ENCODE data around the gene ARSI. TPM values are rescaled to one million over a fixed set of nuclear protein-coding genes. Genes with fewer than 3 reads are reported as not detected.

ARSI gene
- total and polyA plus RNA-seq, 2 of the 13 experiments (the other 11 are each of a cell fraction or from before 2014, with no cell fraction given) = 4.2 to 33.9 TPM

DNA sequence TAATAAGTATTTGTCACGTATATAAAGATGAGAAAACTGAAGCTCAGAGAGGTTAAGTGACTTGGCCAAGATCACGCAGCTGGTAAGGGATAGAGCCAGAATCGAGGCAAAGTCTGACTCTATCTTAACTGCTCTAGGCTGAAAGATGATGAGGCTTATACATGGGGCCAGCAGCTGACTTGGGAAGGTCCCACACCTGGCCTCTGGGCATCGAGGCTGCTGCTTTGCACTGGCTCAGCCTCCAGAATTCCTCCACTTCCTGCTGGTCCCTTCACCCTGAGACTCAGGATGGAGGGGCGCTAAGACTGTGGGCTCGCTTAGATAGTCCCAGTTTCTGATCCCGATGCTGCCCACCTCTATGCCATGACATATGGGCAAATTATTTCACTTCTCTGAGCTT, 48.3 kb downstream of the ARSI start:
- H3K4me2 ChIP-seq (ENCODE audit: low read depth, low read length) = peak overlapping the region; percentile 49
- H3K4me1 ChIP-seq (ENCODE audit: insufficient read depth, low read length) = peaks cover 50% of the 10 kb centered on the region
- no peaks in the 10 kb centered on the region for H4K20me1 ChIP-seq (ENCODE audit: insufficient read depth, low read length)
- H3K27ac ChIP-seq (ENCODE audit: extremely low read length, insufficient read depth, low read length) = no peak overlapping the region
- BruUV-seq (replicated peaks) = no TSS peak
- ATAC-seq = peak; percentile 6; the same call in 2 of the 3 replicates
- CTCF ChIA-PET (ENCODE audit: low intra/inter-chr PET ratio, low total read pairs) = no interaction called here
- POLR2A ChIA-PET = no interaction called here
- H3K9me3 ChIP-seq (ENCODE audit: low read length) = no peaks in the 10 kb centered on the region
- no peaks in the 10 kb centered on the region for H3K36me3 ChIP-seq (replicated peaks in 1 of 2; ENCODE audit: control insufficient read depth in 1 of 2, insufficient read depth in 2 of 2, low read length in 2 of 2)
- TF ChIP-seq ZNF768 (CRISPR knock-in tag; IDR thresholded peaks at IDR 0.05) = peak; percentile 86
- TF ChIP-seq, protein P1, sequence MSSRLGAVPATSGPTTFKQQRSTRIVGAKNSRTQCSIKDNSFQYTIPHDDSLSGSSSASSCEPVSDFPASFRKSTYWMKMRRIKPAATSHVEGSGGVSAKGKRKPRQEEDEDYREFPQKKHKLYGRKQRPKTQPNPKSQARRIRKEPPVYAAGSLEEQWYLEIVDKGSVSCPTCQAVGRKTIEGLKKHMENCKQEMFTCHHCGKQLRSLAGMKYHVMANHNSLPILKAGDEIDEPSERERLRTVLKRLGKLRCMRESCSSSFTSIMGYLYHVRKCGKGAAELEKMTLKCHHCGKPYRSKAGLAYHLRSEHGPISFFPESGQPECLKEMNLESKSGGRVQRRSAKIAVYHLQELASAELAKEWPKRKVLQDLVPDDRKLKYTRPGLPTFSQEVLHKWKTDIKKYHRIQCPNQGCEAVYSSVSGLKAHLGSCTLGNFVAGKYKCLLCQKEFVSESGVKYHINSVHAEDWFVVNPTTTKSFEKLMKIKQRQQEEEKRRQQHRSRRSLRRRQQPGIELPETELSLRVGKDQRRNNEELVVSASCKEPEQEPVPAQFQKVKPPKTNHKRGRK (CRISPR knock-in tag; IDR thresholded peaks at IDR 0.05) = no peak
- 26% methylated on average over 6 of the region's 7 CpGs for WGBS (ENCODE audit: low lambda C conversion rate)
- DNase-seq (ENCODE audit: low spot score) = no peak
- no peaks in the 10 kb centered on the region for H3K79me2 ChIP-seq (ENCODE audit: insufficient read depth, low read length)
- H3K27me3 ChIP-seq (ENCODE audit: control insufficient read depth in 1 of 2, insufficient read depth in 2 of 2, low read length in 2 of 2) = peaks cover 4 to 27% of the 10 kb centered on the region in 2 experiments; a peak in 4 of 5 replicates
- in situ Hi-C loops (cut with HindIII; ENCODE audit: extremely low pct_ligation_motif_present, low pct_unique_long_range_greater_than_20kb) (no loop called here), intact Hi-C loops (cut with micrococcal nuclease; ENCODE audit: unreplicated experiment) (no loop called here)
- no peak for FAIRE-seq
- peak overlapping the region in 1 of 3 experiments; percentile 5; a peak in 1 of 6 replicates for H3K4me3 ChIP-seq (replicated peaks in 1 of 3; ENCODE audit: insufficient read depth in 1 of 3, low read depth in 2 of 3, low read length in 3 of 3)
- no peak overlapping the region for H2AFZ ChIP-seq (ENCODE audit: low read length)
- H3K9ac ChIP-seq (ENCODE audit: insufficient read depth, low read depth, low read length) = no peak overlapping the region

DNA sequence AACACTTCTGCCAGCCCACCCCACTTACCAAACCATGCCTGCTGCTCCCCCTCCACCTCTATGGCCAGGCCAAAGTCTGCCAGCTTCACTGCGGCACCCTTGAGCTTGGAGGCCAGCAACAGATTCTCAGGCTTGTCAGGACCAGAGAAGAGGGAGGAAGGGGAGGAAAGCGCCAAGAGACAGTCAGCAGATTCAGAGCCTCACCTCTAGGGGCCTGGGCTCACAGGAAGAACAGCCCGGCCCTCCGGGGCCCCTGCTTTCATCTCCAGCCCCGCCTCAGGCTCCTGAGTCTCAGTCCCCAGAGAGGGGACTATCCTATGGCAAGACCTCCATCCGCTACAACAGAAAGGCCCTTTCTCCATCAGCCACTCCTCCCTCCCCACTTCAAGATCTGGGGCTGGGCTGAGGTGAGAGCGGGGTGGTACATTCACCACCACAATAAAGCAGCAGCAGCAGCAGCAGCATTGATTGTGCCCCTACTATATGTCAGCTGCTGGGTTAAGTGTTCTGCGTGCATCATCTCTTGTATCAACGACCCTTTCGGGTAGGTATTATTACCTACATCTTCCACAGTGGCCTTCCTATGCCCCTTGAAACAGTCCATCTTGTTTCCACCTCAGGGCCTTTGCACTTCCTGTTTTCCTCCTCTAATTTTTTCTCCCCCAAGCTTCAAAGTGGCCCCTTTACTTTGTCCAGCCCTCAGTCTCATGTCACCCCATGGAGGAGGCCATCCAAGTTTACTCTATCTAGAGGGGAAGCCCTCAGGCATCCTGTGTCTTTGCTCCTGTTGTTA, 49.1 kb downstream of the ARSI start:
- CTCF ChIA-PET (ENCODE audit: low intra/inter-chr PET ratio, low total read pairs) = no interaction called here
- 34% methylated on average over 9 of the region's 10 CpGs for WGBS (ENCODE audit: low lambda C conversion rate)

More for the DNA sequence above, 49.1 kb downstream of the ARSI start:
- peak; percentile 29 for ATAC-seq
- no peak overlapping the region for H3K9ac ChIP-seq (ENCODE audit: insufficient read depth, low read depth, low read length)
- no TSS peak for BruUV-seq (replicated peaks)
- no peak for DNase-seq (ENCODE audit: low spot score)
- in situ Hi-C loops (cut with HindIII; ENCODE audit: extremely low pct_ligation_motif_present, low pct_unique_long_range_greater_than_20kb) = no loop called here
- H3K36me3 ChIP-seq (replicated peaks in 1 of 2; ENCODE audit: control insufficient read depth in 1 of 2, insufficient read depth in 2 of 2, low read length in 2 of 2) = no peaks in the 10 kb centered on the region
- peaks cover 4 to 32% of the 10 kb centered on the region in 2 experiments; a peak in 4 of 5 replicates for H3K27me3 ChIP-seq (ENCODE audit: control insufficient read depth in 1 of 2, insufficient read depth in 2 of 2, low read length in 2 of 2)
- no peak overlapping the region for H2AFZ ChIP-seq (ENCODE audit: low read length)
- no peak overlapping the region for H3K4me3 ChIP-seq (replicated peaks in 1 of 3; ENCODE audit: insufficient read depth in 1 of 3, low read depth in 2 of 3, low read length in 3 of 3)
- no peaks in the 10 kb centered on the region for H4K20me1 ChIP-seq (ENCODE audit: insufficient read depth, low read length)
- TF ChIP-seq RCOR2 (CRISPR knock-in tag; IDR thresholded peaks at IDR 0.05) = 0 out of 2 replicates have a peak, but pooled peaks have one; percentile 4
- no peak for TF ChIP-seq ZNF354B (CRISPR knock-in tag; IDR thresholded peaks at IDR 0.05)
- 0 out of 2 replicates have a peak, but pooled peaks have one; percentile 10 for TF ChIP-seq ZMYM3 (CRISPR knock-in tag; IDR thresholded peaks at IDR 0.05)
- TF ChIP-seq SMARCE1 (IDR thresholded peaks at IDR 0.05; ENCODE audit: borderline replicate concordance) = no peak
- no peak for TF ChIP-seq ZBTB7A (CRISPR knock-in tag; IDR thresholded peaks at IDR 0.05)
- TF ChIP-seq ZNF263 (CRISPR knock-in tag; IDR thresholded peaks at IDR 0.05) = peak; percentile 48; the same call in 1 of the 2 replicates
- no peaks in the 10 kb centered on the region for H3K79me2 ChIP-seq (ENCODE audit: insufficient read depth, low read length)
- POLR2A ChIA-PET = no interaction called here
- intact Hi-C loops (cut with micrococcal nuclease; ENCODE audit: unreplicated experiment) = no loop called here
- no peak overlapping the region for H3K27ac ChIP-seq (ENCODE audit: extremely low read length, insufficient read depth, low read length)
- H3K4me2 ChIP-seq (ENCODE audit: low read depth, low read length) = peak overlapping the region; percentile 23; the same call in 1 of the 2 replicates
- peaks cover 50% of the 10 kb centered on the region for H3K4me1 ChIP-seq (ENCODE audit: insufficient read depth, low read length)
- H3K9me3 ChIP-seq (ENCODE audit: low read length) = no peaks in the 10 kb centered on the region
- no peak for FAIRE-seq
